ENCODE measurements around the gene RARS1.
A peak's percentile ranks its signal among the peaks of the same experiment; 100 is the strongest.
"Not testable (repeated sequence)": the region's sequence is repeated elsewhere in the genome, so short reads cannot be mapped to it uniquely, and the experiment has no call there.

DNA sequence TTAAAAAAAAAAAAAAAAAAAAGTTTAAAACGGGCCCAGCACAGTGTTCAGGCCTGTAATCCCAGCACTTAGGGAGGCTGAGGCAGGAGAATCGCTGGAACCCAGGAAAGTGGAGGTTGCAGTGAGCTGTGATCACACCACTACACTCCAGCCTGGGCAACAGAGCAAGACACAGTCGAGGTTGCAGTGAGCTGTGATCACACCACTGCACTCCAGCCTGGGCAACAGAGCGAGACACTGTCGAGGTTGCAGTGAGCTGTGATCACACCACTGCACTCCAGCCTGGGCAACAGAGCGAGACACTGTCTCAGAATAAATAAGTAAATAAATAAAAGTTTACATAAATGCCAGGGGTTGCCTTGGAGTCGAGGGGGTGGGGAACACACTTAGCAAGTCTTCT, 48.1 kb downstream of the RARS1 start:
- peak; percentile 86 for TF ChIP-seq ZNF121 (CRISPR knock-in tag; IDR thresholded peaks at IDR 0.05)
- TF ChIP-seq, protein P1, sequence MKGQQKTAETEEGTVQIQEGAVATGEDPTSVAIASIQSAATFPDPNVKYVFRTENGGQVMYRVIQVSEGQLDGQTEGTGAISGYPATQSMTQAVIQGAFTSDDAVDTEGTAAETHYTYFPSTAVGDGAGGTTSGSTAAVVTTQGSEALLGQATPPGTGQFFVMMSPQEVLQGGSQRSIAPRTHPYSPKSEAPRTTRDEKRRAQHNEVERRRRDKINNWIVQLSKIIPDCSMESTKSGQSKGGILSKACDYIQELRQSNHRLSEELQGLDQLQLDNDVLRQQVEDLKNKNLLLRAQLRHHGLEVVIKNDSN (CRISPR knock-in tag; IDR thresholded peaks at IDR 0.05) = not testable (repeated sequence)
- TF ChIP-seq, protein P2, sequence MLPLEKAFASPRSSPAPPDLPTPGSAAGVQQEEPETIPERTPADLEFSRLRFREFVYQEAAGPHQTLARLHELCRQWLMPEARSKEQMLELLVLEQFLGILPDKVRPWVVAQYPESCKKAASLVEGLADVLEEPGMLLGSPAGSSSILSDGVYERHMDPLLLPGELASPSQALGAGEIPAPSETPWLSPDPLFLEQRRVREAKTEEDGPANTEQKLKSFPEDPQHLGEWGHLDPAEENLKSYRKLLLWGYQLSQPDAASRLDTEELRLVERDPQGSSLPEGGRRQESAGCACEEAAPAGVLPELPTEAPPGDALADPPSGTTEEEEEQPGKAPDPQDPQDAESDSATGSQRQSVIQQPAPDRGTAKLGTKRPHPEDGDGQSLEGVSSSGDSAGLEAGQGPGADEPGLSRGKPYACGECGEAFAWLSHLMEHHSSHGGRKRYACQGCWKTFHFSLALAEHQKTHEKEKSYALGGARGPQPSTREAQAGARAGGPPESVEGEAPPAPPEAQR (CRISPR knock-in tag; IDR thresholded peaks at IDR 0.05) = not testable (repeated sequence)
